Neural progenitor cell (in vitro differentiated cells): Measurements from ENCODE around the gene FHOD3.

Source experiments
- EZH2 ChIP-seq: fragments of 200-600 bp; sonication (generic); IDR thresholded peaks from 2 replicates; pipeline ENCODE4 v1.6.1; 2017; ENCODE audit warnings: antibody characterized with exemption, mild to moderate bottlenecking, moderate library complexity
- EZH2phosphoT487 ChIP-seq: fragments of 200-600 bp; sonication (generic); IDR thresholded peaks from 2 replicates; pipeline ENCODE4 v1.6.1; 2017; ENCODE audit warnings: antibody characterized with exemption
- TF ChIP-seq, protein P1 (sequence below): fragments of 200-600 bp; sonication (generic); IDR thresholded peaks from 2 replicates; pipeline ENCODE4 v1.5.1; 2017; ENCODE audit warnings: antibody characterized with exemption, mild to moderate bottlenecking

- TF ChIP-seq, protein P1, sequence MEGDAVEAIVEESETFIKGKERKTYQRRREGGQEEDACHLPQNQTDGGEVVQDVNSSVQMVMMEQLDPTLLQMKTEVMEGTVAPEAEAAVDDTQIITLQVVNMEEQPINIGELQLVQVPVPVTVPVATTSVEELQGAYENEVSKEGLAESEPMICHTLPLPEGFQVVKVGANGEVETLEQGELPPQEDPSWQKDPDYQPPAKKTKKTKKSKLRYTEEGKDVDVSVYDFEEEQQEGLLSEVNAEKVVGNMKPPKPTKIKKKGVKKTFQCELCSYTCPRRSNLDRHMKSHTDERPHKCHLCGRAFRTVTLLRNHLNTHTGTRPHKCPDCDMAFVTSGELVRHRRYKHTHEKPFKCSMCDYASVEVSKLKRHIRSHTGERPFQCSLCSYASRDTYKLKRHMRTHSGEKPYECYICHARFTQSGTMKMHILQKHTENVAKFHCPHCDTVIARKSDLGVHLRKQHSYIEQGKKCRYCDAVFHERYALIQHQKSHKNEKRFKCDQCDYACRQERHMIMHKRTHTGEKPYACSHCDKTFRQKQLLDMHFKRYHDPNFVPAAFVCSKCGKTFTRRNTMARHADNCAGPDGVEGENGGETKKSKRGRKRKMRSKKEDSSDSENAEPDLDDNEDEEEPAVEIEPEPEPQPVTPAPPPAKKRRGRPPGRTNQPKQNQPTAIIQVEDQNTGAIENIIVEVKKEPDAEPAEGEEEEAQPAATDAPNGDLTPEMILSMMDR = no peak
- TF ChIP-seq EZH2 (no peak), EZH2phosphoT487 (no peak)
These were observed 67.6 kb downstream of the FHOD3 start for GRCh38 chr18:36364911-36365624.
